Measurements from ENCODE around the gene TESK1.

Gene TESK1

GRCh38 chr9:35604578-35605350, at the start of gene TESK1:
TESK1 (plus strand) TSS chr9:35605262; CDS start chr9:35605620, 358 bp downstream.
- DNase-seq (ENCODE audit: extremely low read depth in 1 of 2, low read depth in 1 of 2) = peak in 1 of 2 donors; percentile 72

- DNase-seq (ENCODE audit: extremely low read depth in 1 of 2, low read depth in 1 of 2) = no peak
Measured at GRCh38 chr9:35555881-35556280, 49.2 kb upstream of the TESK1 start.

GRCh38 chr9:35556776-35557175, 48.3 kb upstream of the TESK1 start:
- DNase-seq (ENCODE audit: extremely low read depth in 1 of 2, low read depth in 1 of 2) = no peak

- no peak for DNase-seq (ENCODE audit: extremely low read depth in 1 of 2, low read depth in 1 of 2)
Measured at GRCh38 chr9:35557320-35557719, 47.7 kb upstream of the TESK1 start.

- DNase-seq (ENCODE audit: extremely low read depth in 1 of 2, low read depth in 1 of 2) = no peak
Measured at GRCh38 chr9:35558185-35558584, 46.9 kb upstream of the TESK1 start.

GRCh38 chr9:35559792-35560530, 45.1 kb upstream of the TESK1 start:
- DNase-seq (ENCODE audit: extremely low read depth in 1 of 2, low read depth in 1 of 2) = no peak

- DNase-seq (ENCODE audit: extremely low read depth in 1 of 2, low read depth in 1 of 2) = no peak
Measured at GRCh38 chr9:35560625-35561337, 44.3 kb upstream of the TESK1 start.

DNA sequence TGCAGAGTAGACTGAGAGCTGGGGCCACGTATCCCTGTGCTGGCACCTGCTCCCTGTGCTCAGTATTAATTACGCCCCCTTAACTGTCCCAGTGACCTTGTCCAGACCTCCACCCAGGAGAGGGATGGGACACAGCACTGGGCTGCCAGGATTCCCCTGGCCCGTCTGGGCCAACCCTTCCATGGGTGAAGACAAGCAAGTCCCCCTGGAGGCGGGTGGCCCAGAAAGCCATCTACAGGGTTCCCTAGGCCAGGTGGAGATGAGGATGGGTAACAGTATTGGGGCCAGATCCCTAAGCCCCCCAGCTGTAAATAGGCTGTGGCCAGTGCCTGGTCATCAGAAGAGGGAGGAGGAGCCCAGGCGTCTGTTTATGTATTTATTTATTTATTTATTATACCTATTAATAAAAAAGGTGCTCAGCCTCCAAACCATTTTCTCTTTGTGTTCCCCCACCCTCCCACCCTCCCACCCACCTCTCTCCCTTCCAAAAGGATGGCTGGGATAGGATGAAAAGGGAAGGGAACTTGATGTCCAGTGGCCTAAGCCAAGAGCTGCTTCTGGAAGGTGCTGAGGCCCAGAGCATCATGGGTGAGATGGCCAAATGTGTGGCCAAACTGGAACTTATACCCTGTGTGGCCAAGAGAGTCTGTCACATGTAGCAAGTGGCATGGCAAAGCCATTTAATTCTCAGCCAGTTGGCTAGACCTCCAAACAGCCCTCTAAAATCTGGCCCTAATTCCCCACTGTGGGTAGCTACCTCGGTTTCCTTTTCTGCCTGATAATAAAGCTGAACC, 43.4 kb upstream of the TESK1 start:
- no peak for DNase-seq (ENCODE audit: extremely low read depth in 1 of 2, low read depth in 1 of 2)

- no peak for DNase-seq (ENCODE audit: extremely low read depth in 1 of 2, low read depth in 1 of 2)
Measured at GRCh38 chr9:35562895-35563780, 41.9 kb upstream of the TESK1 start.

- DNase-seq (ENCODE audit: extremely low read depth in 1 of 2, low read depth in 1 of 2) = no peak
Measured at GRCh38 chr9:35563791-35564197, 41.3 kb upstream of the TESK1 start.

DNA sequence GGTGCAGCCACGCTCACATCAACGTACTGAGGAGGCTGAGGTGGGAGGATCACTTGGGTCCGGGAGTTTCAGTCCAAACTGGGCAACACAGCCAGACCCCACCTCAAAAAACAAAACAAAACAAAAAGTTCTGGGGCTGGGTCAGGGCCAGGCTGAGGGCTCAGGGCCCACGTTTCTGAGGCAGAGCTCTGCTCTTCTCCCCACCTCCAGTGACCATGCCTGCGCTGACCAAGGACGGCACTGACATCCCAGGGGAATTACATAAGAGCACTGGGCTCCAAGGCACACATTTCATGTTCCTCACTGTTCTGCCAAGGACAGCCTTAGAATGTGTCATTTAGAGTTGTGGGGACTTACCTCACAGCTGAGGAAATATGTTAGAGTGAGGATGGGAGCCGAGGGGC, 40.4 kb upstream of the TESK1 start:
- DNase-seq (ENCODE audit: extremely low read depth in 1 of 2, low read depth in 1 of 2) = no peak

GRCh38 chr9:35566417-35566816, 38.6 kb upstream of the TESK1 start:
- DNase-seq (ENCODE audit: extremely low read depth in 1 of 2, low read depth in 1 of 2) = no peak

DNA sequence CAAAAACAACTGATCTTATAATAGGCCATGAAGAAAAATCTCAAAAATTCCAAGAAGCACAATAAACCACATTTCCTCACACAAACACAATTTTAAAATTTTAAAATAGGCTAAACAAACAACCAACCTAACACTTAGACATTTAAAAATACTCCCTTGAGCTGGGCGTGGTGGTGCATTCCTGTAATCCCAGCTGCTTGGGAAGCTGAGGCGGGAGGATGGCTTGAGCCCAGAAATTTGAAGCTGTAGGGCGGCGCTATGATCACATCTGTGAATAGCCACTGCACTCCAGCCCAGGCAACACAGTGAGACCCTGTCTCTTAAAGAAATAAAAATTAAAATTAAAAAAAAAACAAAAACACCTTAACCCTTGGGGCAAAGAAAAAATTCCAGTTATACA, 36.9 kb upstream of the TESK1 start:
- DNase-seq (ENCODE audit: extremely low read depth in 1 of 2, low read depth in 1 of 2) = no peak

GRCh38 chr9:35569206-35569605, 35.9 kb upstream of the TESK1 start:
- DNase-seq (ENCODE audit: extremely low read depth in 1 of 2, low read depth in 1 of 2) = no peak

DNA sequence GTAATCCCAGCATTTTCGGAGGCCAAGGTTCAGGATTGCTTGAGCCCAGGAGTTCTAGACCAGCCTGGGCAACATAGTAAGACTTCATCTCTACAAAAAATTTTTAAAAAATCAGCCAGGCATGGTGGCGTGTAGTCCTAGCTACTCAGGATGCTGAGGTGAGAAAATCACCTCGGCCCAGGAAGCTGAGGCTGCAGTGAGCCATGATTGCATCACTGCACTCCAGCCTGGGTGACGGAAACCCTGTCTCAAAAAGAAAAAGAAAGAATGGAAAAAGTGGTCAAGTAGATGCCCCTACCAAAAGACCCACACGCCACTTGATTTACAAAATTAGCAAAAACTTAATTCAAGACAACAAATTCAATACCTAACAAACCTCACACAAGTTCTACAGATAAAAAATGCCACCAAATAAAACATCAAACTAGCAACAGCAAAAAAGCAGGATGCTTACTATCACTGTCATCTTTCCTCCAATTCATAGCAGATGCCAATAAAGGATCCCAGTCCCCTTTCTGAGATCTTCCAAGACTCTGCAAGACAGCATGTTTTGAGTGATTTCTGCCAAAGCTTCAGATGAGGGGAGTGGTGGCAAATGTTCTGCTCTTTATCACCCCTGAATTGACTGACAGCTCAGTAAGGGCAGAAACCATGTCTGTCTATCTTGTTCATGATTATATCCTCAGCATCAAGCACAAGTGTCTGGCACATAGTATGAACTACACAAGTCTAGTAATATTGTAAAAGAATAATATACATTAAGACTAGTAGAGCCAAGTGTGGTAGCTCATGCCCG, 34.2 kb upstream of the TESK1 start:
- DNase-seq (ENCODE audit: extremely low read depth in 1 of 2, low read depth in 1 of 2) = no peak

DNA sequence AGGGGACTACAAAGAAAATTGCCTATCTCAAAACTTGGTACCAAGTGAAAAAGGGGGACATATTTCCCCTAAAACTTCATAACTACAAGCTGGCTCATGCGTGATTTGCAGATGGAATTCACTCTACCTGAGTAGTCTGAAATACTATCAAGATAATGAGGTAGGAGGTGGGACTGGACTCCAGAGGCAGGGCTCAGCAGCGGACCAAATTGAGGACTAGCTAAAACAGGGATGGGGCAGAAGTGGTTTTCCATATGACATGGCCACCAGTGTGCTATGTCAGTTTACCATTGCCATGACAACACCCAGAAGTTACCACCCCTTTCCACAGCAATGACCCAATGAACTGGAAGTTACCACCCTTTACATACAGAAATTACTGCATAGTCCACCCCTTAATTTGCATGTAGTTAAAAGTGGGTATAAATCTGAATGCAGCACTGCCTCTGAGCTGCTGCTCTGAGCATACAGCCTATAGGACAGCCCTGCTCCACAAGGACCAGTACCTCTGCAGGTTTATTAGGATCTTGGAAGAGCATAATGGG, 30.4 kb upstream of the TESK1 start:
- no peak for DNase-seq (ENCODE audit: extremely low read depth in 1 of 2, low read depth in 1 of 2)

DNA sequence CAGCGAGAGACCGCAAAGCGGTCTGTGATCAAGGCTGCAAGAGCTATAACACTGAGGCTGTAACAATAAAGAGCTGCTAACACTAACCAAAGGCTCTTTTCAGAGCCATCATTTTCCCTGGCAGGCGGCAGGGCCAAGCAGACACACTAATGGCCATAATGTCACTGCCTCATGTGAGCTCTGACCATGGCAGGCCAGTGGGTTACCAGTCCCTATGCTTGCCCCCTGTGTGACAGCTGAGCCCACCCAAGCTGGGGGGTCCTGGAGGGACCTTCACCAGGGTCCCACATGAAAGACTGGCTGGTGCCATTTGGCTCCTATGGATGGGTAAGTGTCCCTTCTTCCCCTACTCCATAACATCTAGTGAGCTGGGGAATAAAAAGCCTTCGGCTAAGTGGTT, 29.6 kb upstream of the TESK1 start:
- DNase-seq (ENCODE audit: extremely low read depth in 1 of 2, low read depth in 1 of 2) = no peak

DNA sequence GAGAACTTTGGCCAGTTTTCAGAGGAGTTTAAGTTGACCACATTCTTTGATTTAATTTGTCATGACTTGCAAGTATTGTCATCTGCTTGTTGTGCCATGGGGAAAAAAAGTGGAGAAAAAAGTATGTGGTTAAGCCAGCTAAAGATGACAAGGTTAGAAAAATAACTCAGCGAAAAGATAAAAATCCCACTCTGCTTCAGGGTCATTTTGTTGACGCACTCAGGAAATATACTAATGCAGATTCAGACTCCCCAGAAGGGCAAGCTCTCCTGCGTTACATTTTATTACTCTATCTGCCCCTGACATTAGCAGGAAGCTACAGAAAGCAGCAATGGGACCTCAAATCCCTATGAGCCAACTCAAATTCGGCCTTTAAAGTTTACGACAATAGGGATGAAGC, 27.6 kb upstream of the TESK1 start:
- DNase-seq (ENCODE audit: extremely low read depth in 1 of 2, low read depth in 1 of 2) = no peak

GRCh38 chr9:35579130-35579529, 25.9 kb upstream of the TESK1 start:
- DNase-seq (ENCODE audit: extremely low read depth in 1 of 2, low read depth in 1 of 2) = no peak
